GM18867 (cell line): Measurements from ENCODE around the gene BANF1.

Experiments
- ATAC-seq: cut with Tn5 transposase; IDR thresholded peaks from one replicate; pipeline ENCODE4 v1.9.1; 2021; ENCODE audit warnings: mild to moderate bottlenecking, moderate library complexity; ENCODE audit not compliant: unreplicated experiment

BANF1 gene

GRCh38 chr11:66035653-66036333 lies 33.5 kb downstream of the BANF1 start:
- no peak for ATAC-seq

- no peak for ATAC-seq
Measured at GRCh38 chr11:66036334-66036710, 34.0 kb downstream of the BANF1 start.

DNA sequence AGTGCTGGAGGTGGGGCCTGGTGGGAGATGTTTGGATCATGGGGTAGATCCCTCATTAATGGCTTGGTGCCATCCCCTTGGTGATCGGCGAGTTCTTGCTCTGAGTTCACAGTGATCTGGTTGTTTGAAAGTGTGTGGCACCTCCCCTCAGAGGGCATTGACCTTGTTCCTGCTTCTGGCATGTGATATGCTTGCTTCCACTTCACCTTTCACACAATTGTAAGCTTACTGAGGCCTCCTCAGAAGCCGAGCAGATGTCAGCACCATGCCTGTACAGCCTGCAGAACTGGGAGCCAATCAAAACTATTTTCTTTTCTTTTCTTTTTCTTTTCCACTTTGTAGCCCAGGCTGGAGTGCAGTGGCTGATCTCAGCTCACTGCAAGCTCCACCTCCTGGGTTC lies 35.0 kb downstream of the BANF1 start:
- ATAC-seq, result no peak

- no peak for ATAC-seq
Measured at GRCh38 chr11:66039765-66040164, 37.5 kb downstream of the BANF1 start.

DNA sequence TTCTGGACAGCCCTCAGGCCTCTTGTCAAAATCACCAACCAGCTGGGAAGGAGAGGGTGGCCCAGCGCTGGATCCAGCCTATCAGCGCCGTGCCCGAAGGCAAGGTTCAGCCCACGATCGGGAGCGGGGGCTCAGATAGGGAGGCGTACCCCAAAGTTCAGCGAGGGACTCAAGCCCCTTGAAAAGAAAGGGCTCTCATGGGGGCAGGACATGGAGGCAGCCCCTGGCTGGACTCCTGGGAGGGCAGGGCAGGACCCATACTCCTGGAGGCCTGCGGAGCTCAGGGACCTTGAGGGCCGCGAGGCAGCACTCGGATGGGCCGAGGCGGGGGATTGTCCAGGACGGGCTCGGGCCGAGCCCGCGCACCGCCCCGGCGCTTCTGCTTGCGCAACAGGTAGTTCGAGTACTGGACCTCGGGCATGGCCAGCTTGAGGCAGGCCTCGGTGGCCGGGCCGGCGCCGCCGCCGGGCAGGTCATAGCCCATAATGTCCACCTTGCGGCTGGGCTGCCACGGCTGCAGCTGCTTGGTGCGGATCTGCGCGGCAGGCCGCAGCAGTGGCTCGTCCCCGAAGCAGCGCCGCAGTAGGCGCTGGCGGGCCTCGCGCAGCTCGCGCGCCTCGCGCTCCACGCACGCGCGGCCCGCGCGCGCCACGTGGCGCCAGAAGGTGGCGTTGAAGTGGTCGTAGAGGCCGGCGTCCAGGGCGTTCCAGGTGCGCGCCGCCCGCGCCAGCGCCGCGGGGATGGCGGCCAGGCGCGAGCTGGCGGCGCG lies 40.1 kb downstream of the BANF1 start:
- ATAC-seq, result no peak

DNA sequence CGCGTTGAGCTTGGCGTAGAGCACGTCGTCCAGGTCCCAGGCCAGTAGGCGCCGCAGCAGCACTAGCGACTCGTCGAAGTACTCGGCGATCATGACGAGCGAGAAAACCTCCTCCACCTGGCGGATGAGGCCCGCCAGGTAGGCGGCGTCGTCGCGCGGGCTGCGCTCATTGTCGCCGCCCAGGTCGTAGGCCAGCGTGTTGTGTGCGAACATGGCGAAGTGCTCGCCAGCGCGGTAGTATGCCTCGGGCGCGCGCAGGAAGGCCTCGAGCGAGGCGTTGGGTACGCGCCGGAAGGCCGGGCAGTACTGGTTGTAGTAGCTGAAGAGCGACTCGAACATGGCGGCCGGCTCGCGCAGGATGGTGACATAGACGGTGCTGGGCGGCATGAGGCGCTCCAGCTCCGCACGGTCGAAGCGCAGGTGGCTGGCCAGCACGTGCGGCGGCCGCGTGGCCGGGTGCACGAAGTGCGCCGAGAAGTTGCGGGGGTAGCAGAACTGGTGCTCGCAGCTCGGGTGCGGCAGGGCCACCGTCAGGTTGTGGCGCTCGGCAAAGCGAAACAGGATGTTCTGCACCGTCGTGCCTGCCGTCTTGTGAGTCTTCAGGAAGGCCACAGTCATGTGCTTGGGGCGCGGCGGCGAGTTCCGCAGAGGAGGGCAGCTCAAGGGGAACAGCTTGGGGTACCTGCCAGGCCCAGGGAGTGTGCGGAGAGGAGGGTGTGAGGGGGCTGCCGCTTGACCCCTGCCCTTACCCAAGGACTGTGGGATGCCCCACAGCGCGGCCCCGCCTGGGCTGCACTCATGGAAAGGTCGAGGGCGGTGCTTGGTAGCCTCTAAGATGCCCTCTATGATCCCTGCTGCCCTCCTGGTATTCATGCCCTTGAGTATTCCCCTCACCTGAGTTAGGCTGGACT lies 40.9 kb downstream of the BANF1 start:
- no peak for ATAC-seq

DNA sequence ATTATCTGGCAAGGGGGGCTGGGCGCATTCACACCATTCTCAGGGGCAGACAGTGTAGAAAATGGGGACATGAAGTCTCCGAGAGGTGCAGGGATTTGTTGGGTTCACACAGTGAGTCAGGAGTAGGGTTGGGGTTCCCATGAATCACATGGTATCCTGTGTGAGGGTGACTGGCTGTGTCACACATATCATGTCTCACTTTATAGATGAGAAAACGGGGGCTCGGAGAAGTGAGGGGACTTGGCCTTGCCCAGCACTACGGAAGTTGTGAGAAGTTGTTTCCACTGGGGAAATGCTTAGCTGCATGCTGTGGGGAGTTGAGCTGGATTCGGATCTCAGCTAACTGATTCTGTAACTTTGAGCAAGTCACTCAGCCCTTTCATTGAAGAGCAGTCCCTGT lies 42.5 kb downstream of the BANF1 start:
- peak; percentile 17 for ATAC-seq

- peak; percentile 71 for ATAC-seq
Measured at GRCh38 chr11:66045177-66045639, 42.9 kb downstream of the BANF1 start.

DNA sequence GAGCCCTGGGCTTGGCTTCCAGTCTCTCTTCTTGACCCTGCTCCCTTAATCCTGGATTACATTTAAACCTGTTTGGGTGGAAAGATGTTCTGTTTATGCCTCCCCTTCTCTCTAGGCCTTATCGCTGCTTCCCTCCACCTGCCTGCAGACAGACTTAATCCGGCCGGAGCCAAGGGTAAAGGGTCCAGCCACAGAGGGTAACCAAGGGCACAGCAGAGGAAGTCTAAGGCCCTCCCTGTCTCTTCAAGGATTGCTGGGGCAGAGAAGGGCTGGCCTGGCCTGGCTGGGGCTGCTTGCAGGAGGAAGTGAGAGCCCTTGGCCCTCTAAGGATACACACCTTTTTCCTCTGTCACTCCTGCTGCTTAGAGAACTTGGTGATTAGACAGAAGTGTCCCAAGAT lies 44.6 kb downstream of the BANF1 start:
- ATAC-seq, result no peak

DNA sequence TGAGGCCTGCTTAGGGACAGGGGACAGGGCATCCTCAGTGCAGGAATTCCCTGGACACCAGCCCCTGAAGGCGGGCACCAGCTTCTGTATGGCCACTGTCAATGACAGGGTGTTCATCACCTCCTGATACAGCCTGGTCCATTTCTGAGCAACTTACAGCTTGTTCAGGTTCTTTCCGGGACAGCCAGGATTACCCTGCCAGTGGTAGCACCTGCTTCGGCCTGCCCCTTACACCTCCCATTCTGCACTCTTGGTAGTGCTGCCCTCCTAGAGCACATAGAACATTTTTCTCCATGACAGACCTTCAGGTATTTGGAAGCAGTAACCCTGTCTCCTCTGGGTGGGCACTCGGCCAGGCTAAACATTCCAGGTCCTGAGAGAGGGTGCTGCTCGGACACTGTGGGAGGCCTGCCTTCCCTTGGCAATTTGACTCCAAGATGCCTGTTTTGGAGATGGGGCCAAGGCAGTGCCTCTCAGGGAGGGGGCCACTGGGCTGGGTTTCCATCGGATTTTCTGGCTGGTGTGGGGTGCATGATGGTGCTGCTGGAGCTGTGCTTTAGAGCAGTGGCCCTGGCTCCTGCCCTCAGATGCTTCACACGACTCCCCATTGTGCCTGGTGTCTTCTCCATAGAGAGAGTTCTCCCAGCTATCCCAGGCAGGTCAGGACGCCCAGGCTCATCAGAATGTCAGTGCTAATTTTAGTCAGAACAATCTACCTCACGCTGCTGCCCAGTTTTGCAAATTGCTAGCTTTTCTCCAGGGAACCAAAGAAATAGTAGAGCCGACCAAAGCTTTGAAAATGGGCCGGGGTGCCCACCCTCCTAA lies 45.5 kb downstream of the BANF1 start:
- ATAC-seq, result no peak

DNA sequence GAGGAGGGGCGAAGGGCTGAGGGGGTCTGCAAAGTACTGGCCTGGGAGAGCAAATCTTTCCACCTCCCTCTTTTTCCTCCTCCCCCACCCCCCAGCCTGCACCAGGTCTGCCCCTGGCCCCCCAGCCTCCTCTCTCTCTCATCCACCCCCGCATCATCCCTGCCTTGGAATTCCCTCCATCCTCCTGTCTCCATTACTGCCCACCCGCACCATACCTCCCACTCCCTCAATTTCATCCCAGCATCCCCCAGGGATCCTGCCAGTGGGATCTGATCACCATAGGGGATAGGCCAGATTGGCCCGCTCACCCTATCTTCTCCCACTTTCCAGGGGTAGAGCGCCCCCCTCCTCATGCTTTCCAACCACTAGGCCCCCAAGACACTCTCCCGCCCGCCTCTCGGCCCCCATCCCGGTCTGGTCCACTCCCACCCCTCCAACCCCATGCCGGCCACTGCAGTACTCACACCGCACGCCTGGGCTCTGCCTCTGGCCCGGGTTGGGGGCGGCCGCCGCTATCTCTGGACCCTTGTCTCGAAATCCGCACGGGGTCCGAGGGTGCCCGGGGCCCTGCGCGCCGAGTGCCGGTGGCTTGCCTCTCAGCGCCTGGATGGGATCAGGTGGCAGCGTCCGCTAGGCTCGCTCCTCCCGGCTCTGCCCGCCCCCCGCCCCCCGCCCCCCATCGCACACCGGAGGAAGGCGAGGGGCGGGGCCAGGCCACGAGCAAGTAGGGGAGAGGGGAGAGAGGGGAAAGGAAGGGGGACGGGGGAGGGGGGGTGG lies 46.4 kb downstream of the BANF1 start, which contains the start of gene GAL3ST3:
Gene GAL3ST3 (minus strand): TSS at position 615 of the 777 bp plus-strand sequence. CDS start 3,746 bp downstream, outside the sequence.
- ATAC-seq, result no peak

GRCh38 chr11:66050581-66051231 lies 48.4 kb downstream of the BANF1 start:
- no peak for ATAC-seq

GRCh38 chr11:66051371-66051765 lies 49.1 kb downstream of the BANF1 start:
- ATAC-seq, result no peak

DNA sequence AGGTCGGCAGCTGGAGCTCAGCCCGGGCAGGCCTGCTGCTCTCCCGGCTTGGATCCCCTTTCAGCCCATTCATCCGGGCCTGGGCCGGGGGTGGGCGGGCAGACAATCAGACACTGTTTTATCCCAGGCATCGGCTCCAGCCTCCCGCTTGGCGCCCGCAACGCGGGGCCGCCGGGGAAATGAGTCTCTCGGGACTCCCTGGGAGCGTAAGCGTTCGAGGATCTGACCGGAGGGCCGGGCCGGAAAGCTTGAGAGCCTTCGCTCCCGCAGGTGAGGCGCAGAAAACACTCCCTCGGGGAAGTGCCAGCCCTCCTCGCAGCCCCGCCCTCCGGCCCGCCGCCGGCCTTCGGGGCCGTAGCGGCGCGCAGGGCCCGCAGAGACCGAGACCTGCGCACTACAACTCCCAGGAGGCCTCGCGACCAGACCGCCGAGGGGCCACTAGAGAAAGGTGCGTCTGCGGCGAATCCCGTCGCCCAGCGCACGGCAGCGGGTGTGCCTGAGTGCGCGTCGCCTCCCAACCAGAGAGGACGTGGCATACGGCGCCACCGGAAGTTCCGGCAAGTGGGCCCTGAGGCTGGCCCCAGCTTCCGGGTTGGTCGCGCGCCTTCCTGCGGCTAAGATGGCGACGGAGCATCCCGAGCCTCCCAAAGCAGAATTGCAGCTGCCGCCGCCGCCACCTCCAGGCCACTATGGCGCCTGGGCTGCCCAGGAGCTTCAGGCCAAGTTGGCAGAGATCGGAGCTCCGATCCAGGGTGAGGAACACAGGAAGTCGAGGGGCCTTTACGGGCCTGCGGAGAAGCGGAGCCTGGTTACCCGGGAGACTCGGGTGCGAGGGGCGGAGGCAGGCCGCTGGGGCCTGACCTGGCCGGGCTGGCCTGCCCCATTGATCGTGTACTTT lies 49.7 kb downstream of the BANF1 start, which contains the start of gene SF3B2:
Gene SF3B2 (plus strand): TSS at position 599 of the 898 bp plus-strand sequence. CDS start 21 bp downstream, at position 620.
- peak; percentile 90 for ATAC-seq

GRCh38 chr11:66052664-66052982 lies 50.3 kb downstream of the BANF1 start:
- no peak for ATAC-seq
